Immature natural killer cell (primary cell): Measurements from ENCODE around the gene FHIT. TPM values are rescaled to one million over a fixed set of nuclear protein-coding genes. Genes with fewer than 3 reads are reported as not detected.

Experiments
- DNase-seq, 3 donors: peaks; one replicate each; pipeline ENCODE4 v3.0.0; 2022; ENCODE audit warnings: mixed read lengths in 1 of 3
- H3K27ac Mint-ChIP-seq, 6 donors: one replicate each; pipeline ENCODE4 v1.8.0; 2020; ENCODE audit warnings: mixed read lengths in 6 of 6, mild to moderate bottlenecking in 5 of 6, inconsistent platforms in 4 of 6, moderate library complexity in 3 of 6
- H3K27me3 Mint-ChIP-seq, 3 donors: one replicate each; pipeline ENCODE4 v1.8.0; 2020 to 2021; ENCODE audit warnings: low read depth in 3 of 3, mild to moderate bottlenecking in 3 of 3, mixed read lengths in 3 of 3, moderate library complexity in 3 of 3, inconsistent platforms in 1 of 3
- H3K36me3 Mint-ChIP-seq, 3 donors: one replicate each; pipeline ENCODE4 v1.8.0; 2020; ENCODE audit warnings: mixed read lengths in 3 of 3, inconsistent platforms in 2 of 3, mild to moderate bottlenecking in 2 of 3
- H3K4me1 Mint-ChIP-seq, 2 donors: one replicate each; pipeline ENCODE4 v1.8.0; 2020; ENCODE audit warnings: inconsistent platforms in 2 of 2, mild to moderate bottlenecking in 2 of 2, mixed read lengths in 2 of 2, moderate library complexity in 1 of 2
- H3K4me3 Mint-ChIP-seq, 5 donors: one replicate each; pipeline ENCODE4 v1.8.0; 2020; ENCODE audit warnings: mild to moderate bottlenecking in 5 of 5, mixed read lengths in 5 of 5, inconsistent platforms in 3 of 5, moderate library complexity in 3 of 5
- H3K9me3 Mint-ChIP-seq, 6 donors: one replicate each; pipeline ENCODE4 v1.8.0; 2020; ENCODE audit warnings: mild to moderate bottlenecking in 6 of 6, mixed read lengths in 6 of 6, inconsistent platforms in 4 of 6, moderate library complexity in 3 of 6
- polyA plus RNA-seq, 3 donors: library from polyadenylated mRNA; unstranded; fragments of 300-500 nt; fragmentation: Illumina TruSeq; gene quantifications; one replicate each; pipeline ENCODE4 v1.2.3, GENCODE V29; 2021

The FHIT gene
- polyA plus RNA-seq, 3 donors from 2014 or later, result 2.5 to 8.8 (median 3.9) TPM

GRCh38 chr3:60809857-60810610 lies 441.2 kb downstream of the FHIT start:
- no peak overlapping the region for H3K4me3 Mint-ChIP-seq
- peaks cover 0 to 3% (median 0%) of the 10 kb centered on the region in 6 donors for H3K9me3 Mint-ChIP-seq
- no peaks in the 10 kb centered on the region for H3K36me3 Mint-ChIP-seq
- DNase-seq, result no peak
- no peaks in the 10 kb centered on the region for H3K4me1 Mint-ChIP-seq
- H3K27me3 Mint-ChIP-seq, result peaks cover 0 to 2% (median 0%) of the 10 kb centered on the region in 3 donors
- no peak overlapping the region for H3K27ac Mint-ChIP-seq

- no peaks in the 10 kb centered on the region for H3K4me1 Mint-ChIP-seq
These were observed 447.8 kb downstream of the FHIT start for GRCh38 chr3:60803216-60804173.

GRCh38 chr3:60801307-60801706 lies 449.9 kb downstream of the FHIT start:
- Mint-ChIP-seq H3K27ac (no peak overlapping the region), H3K36me3 (no peaks in the 10 kb centered on the region), H3K27me3 (peaks cover 0 to 1% (median 0%) of the 10 kb centered on the region in 3 donors), H3K4me1 (no peaks in the 10 kb centered on the region), H3K9me3 (peaks cover 0 to 3% (median 0%) of the 10 kb centered on the region in 6 donors), H3K4me3 (no peak overlapping the region)
- no peak for DNase-seq

More at GRCh38 chr3:60803216-60804173, 447.8 kb downstream of the FHIT start:
- Mint-ChIP-seq H3K4me3 (no peak overlapping the region), H3K27me3 (no peaks in the 10 kb centered on the region), H3K9me3 (peaks cover 0 to 3% (median 0%) of the 10 kb centered on the region in 6 donors), H3K36me3 (no peaks in the 10 kb centered on the region), H3K27ac (no peak overlapping the region)
- no peak for DNase-seq

GRCh38 chr3:60798456-60798855 lies 452.8 kb downstream of the FHIT start:
- H3K4me3 Mint-ChIP-seq, result no peak overlapping the region
- H3K27me3 Mint-ChIP-seq, result peaks cover 0 to 3% (median 2%) of the 10 kb centered on the region in 3 donors
- H3K9me3 Mint-ChIP-seq, result peaks cover 0 to 2% (median 0%) of the 10 kb centered on the region in 6 donors
- no peak for DNase-seq
- no peak overlapping the region for H3K27ac Mint-ChIP-seq
- H3K36me3 Mint-ChIP-seq, result no peaks in the 10 kb centered on the region
- no peaks in the 10 kb centered on the region for H3K4me1 Mint-ChIP-seq

- Mint-ChIP-seq H3K4me3 (no peak overlapping the region), H3K27ac (no peak overlapping the region), H3K27me3 (peaks cover 0 to 3% (median 2%) of the 10 kb centered on the region in 3 donors)
These were observed 458.9 kb downstream of the FHIT start for GRCh38 chr3:60792249-60792852.

GRCh38 chr3:60788185-60788584 lies 463.1 kb downstream of the FHIT start:
- Mint-ChIP-seq H3K9me3 (peaks cover 0 to 9% (median under 1%) of the 10 kb centered on the region in 6 donors), H3K27me3 (no peaks in the 10 kb centered on the region), H3K27ac (no peak overlapping the region), H3K36me3 (peaks cover 0 to under 1% (median under 1%) of the 10 kb centered on the region in 3 donors), H3K4me1 (peaks cover 0 to 7% of the 10 kb centered on the region in 2 donors), H3K4me3 (no peak overlapping the region)
- DNase-seq, result no peak

More at GRCh38 chr3:60792249-60792852, 458.9 kb downstream of the FHIT start:
- Mint-ChIP-seq H3K4me1 (peaks cover 0 to 7% of the 10 kb centered on the region in 2 donors), H3K9me3 (no peaks in the 10 kb centered on the region), H3K36me3 (no peaks in the 10 kb centered on the region)
- no peak for DNase-seq

GRCh38 chr3:60781935-60782334 lies 469.3 kb downstream of the FHIT start:
- H3K27me3 Mint-ChIP-seq, result no peaks in the 10 kb centered on the region
- H3K4me3 Mint-ChIP-seq, result no peak overlapping the region
- H3K4me1 Mint-ChIP-seq, result no peaks in the 10 kb centered on the region
- H3K27ac Mint-ChIP-seq, result no peak overlapping the region
- peaks cover 0 to 12% (median 5%) of the 10 kb centered on the region in 6 donors for H3K9me3 Mint-ChIP-seq
- no peak for DNase-seq
- peaks cover 0 to 7% (median 4%) of the 10 kb centered on the region in 3 donors for H3K36me3 Mint-ChIP-seq

GRCh38 chr3:60779637-60780036 lies 471.6 kb downstream of the FHIT start:
- no peaks in the 10 kb centered on the region for H3K4me1 Mint-ChIP-seq
- H3K9me3 Mint-ChIP-seq, result peaks cover 0 to 25% (median 3%) of the 10 kb centered on the region in 6 donors
- no peak overlapping the region for H3K27ac Mint-ChIP-seq
- H3K27me3 Mint-ChIP-seq, result no peaks in the 10 kb centered on the region
- no peak for DNase-seq
- H3K4me3 Mint-ChIP-seq, result no peak overlapping the region
- peaks cover 4 to 7% (median 4%) of the 10 kb centered on the region in 3 donors for H3K36me3 Mint-ChIP-seq

- H3K9me3 Mint-ChIP-seq, result peaks cover 0 to 19% (median 5%) of the 10 kb centered on the region in 6 donors
- no peak overlapping the region for H3K27ac Mint-ChIP-seq
- no peak overlapping the region for H3K4me3 Mint-ChIP-seq
- H3K4me1 Mint-ChIP-seq, result no peaks in the 10 kb centered on the region
- no peak for DNase-seq
- H3K36me3 Mint-ChIP-seq, result peaks cover 0 to 4% (median 0%) of the 10 kb centered on the region in 3 donors
- H3K27me3 Mint-ChIP-seq, result no peaks in the 10 kb centered on the region
These were observed 475.3 kb downstream of the FHIT start for GRCh38 chr3:60775985-60776384.

- no peaks in the 10 kb centered on the region for H3K4me1 Mint-ChIP-seq
These were observed 476.6 kb downstream of the FHIT start for GRCh38 chr3:60774617-60775016.

GRCh38 chr3:60772584-60772983 lies 478.7 kb downstream of the FHIT start:
- Mint-ChIP-seq H3K27me3 (peaks cover 0 to 3% (median 0%) of the 10 kb centered on the region in 3 donors), H3K27ac (no peak overlapping the region), H3K9me3 (peaks cover 0 to 26% (median 4%) of the 10 kb centered on the region in 6 donors), H3K4me3 (no peak overlapping the region), H3K4me1 (no peaks in the 10 kb centered on the region), H3K36me3 (peaks cover 0 to 4% (median 0%) of the 10 kb centered on the region in 3 donors)
- DNase-seq, result no peak

More at GRCh38 chr3:60774617-60775016, 476.6 kb downstream of the FHIT start:
- Mint-ChIP-seq H3K27me3 (peaks cover 0 to 2% (median 0%) of the 10 kb centered on the region in 3 donors), H3K9me3 (peaks cover 0 to 24% (median 4%) of the 10 kb centered on the region in 6 donors), H3K36me3 (peaks cover 0 to 4% (median 0%) of the 10 kb centered on the region in 3 donors), H3K4me3 (no peak overlapping the region), H3K27ac (no peak overlapping the region)
- DNase-seq, result no peak

- DNase-seq, result no peak
- Mint-ChIP-seq H3K4me1 (no peaks in the 10 kb centered on the region), H3K9me3 (peaks cover 0 to 20% (median 4%) of the 10 kb centered on the region in 6 donors), H3K4me3 (no peak overlapping the region), H3K27ac (no peak overlapping the region), H3K27me3 (peaks cover 0 to 3% (median 0%) of the 10 kb centered on the region in 3 donors), H3K36me3 (peaks cover 0 to 4% (median 0%) of the 10 kb centered on the region in 3 donors)
These were observed 479.5 kb downstream of the FHIT start for GRCh38 chr3:60771766-60772165.

GRCh38 chr3:60770532-60770931 lies 480.7 kb downstream of the FHIT start:
- Mint-ChIP-seq H3K27me3 (peaks cover 0 to 3% (median 0%) of the 10 kb centered on the region in 3 donors), H3K4me1 (no peaks in the 10 kb centered on the region), H3K4me3 (no peak overlapping the region), H3K27ac (no peak overlapping the region), H3K36me3 (no peaks in the 10 kb centered on the region), H3K9me3 (peaks cover 0 to 8% (median 2%) of the 10 kb centered on the region in 6 donors)
- DNase-seq, result no peak
